Measurements from ENCODE around the gene TBKBP1.

Gene TBKBP1

GRCh38 chr17:47728214-47728877 is 34.4 kb downstream of the TBKBP1 start:
- Histone ChIP-seq H3K27ac (ENCODE audit: extremely low read depth, low read depth, low read length) (no peak overlapping the region), H3K4me1 (ENCODE audit: control insufficient read depth, insufficient read depth, low read length) (no peaks in the 10 kb centered on the region), H3K4me3 (ENCODE audit: low read depth, low read length) (no peak overlapping the region), H3K9me3 (ENCODE audit: control insufficient read depth, insufficient read depth, low read depth, low read length) (no peaks in the 10 kb centered on the region), H3K36me3 (ENCODE audit: control insufficient read depth in 2 of 2, insufficient read depth in 1 of 2, low read length in 2 of 2) (no peaks in the 10 kb centered on the region)
- ChIA-PET POLR2A (no interaction called here), CTCF (interaction anchor here (1.0 kb wide), 1 partner anchor 14 kb away, joined by 4 read pairs; no protein-coding TSS in a partner anchor)
- TF ChIP-seq ZBTB26 (tag by site-specific recombination; optimal IDR thresholded peaks at IDR 0.05) (no peak), ZFHX2 (tag by site-specific recombination; conservative IDR thresholded peaks at IDR 0.05) (no peak), BCL11B (tag by site-specific recombination; IDR thresholded peaks at IDR 0.05; ENCODE audit: low read depth) (no peak), ZNF324 (tag by site-specific recombination; IDR thresholded peaks at IDR 0.05) (no peak), PRDM1 (tag by site-specific recombination; IDR thresholded peaks at IDR 0.05) (0 out of 2 replicates have a peak, but pooled peaks have one; percentile 28)

- CTCF ChIA-PET, result interaction anchor here (1.1 kb wide), 1 partner anchor 37 kb away, joined by 4 read pairs; no protein-coding TSS in a partner anchor
- H3K4me1 ChIP-seq (ENCODE audit: control insufficient read depth, insufficient read depth, low read length), result no peaks in the 10 kb centered on the region; the same call in 1 of the 2 replicates
- H3K36me3 ChIP-seq (ENCODE audit: control insufficient read depth in 2 of 2, insufficient read depth in 1 of 2, low read length in 2 of 2), result no peaks in the 10 kb centered on the region
- POLR2A ChIA-PET, result no interaction called here
- no peak overlapping the region for H3K27ac ChIP-seq (ENCODE audit: extremely low read depth, low read depth, low read length)
- TF ChIP-seq ZSCAN16 (tag by site-specific recombination; IDR thresholded peaks at IDR 0.05) (no peak), ZNF791 (tag by site-specific recombination; IDR thresholded peaks at IDR 0.05) (no peak), ZNF23 (tag by site-specific recombination; IDR thresholded peaks at IDR 0.05; ENCODE audit: borderline replicate concordance) (no peak), ZNF785 (tag by site-specific recombination; IDR thresholded peaks at IDR 0.05) (no peak), ZEB2 (tag by site-specific recombination; IDR thresholded peaks at IDR 0.05) (no peak), ZNF146 (tag by site-specific recombination; IDR thresholded peaks at IDR 0.05) (no peak), ZNF184 (tag by site-specific recombination; IDR thresholded peaks at IDR 0.05) (no peak), ZNF449 (tag by site-specific recombination; IDR thresholded peaks at IDR 0.05) (no peak), ZNF473 (tag by site-specific recombination; IDR thresholded peaks at IDR 0.05) (no peak), ZNF354C (tag by site-specific recombination; IDR thresholded peaks at IDR 0.05; ENCODE audit: borderline replicate concordance, low read depth) (no peak), ZNF174 (tag by site-specific recombination; IDR thresholded peaks at IDR 0.05) (no peak)
- no peaks in the 10 kb centered on the region for H3K9me3 ChIP-seq (ENCODE audit: control insufficient read depth, insufficient read depth, low read depth, low read length)
- H3K4me3 ChIP-seq (ENCODE audit: low read depth, low read length), result no peak overlapping the region
Observed at GRCh38 chr17:47729476-47729875, 35.5 kb downstream of the TBKBP1 start.

GRCh38 chr17:47730681-47731080 is 36.7 kb downstream of the TBKBP1 start:
- H3K4me1 ChIP-seq (ENCODE audit: control insufficient read depth, insufficient read depth, low read length), result no peaks in the 10 kb centered on the region; the same call in 1 of the 2 replicates
- CTCF ChIA-PET, result interaction anchor here (0.6 to 0.8 kb wide), 2 partner anchors 8 to 67 kb away, joined by 3 to 4 read pairs; no protein-coding TSS in a partner anchor
- TF ChIP-seq ZNF350 (tag by site-specific recombination; IDR thresholded peaks at IDR 0.05) (no peak), KLF1 (tag by site-specific recombination; IDR thresholded peaks at IDR 0.05) (no peak), ZNF510 (tag by site-specific recombination; IDR thresholded peaks at IDR 0.05; ENCODE audit: insufficient replicate concordance) (no peak), ZNF660 (tag by site-specific recombination; IDR thresholded peaks at IDR 0.05) (no peak), ZNF362 (tag by site-specific recombination; IDR thresholded peaks at IDR 0.05) (no peak), MYNN (tag by site-specific recombination; IDR thresholded peaks at IDR 0.05; ENCODE audit: borderline replicate concordance) (no peak), ZNF561 (tag by site-specific recombination; IDR thresholded peaks at IDR 0.05; ENCODE audit: borderline replicate concordance) (no peak), ZNF140 (tag by site-specific recombination; IDR thresholded peaks at IDR 0.05) (no peak), YY1 (tag by site-specific recombination; IDR thresholded peaks at IDR 0.05) (no peak), INSM2 (tag by site-specific recombination; IDR thresholded peaks at IDR 0.05) (no peak), ZBTB8A (tag by site-specific recombination; IDR thresholded peaks at IDR 0.05) (no peak), ZBTB17 (tag by site-specific recombination; IDR thresholded peaks at IDR 0.05) (no peak)

More at GRCh38 chr17:47730681-47731080, 36.7 kb downstream of the TBKBP1 start:
- Histone ChIP-seq H3K4me3 (ENCODE audit: low read depth, low read length) (no peak overlapping the region), H3K9me3 (ENCODE audit: control insufficient read depth, insufficient read depth, low read depth, low read length) (no peaks in the 10 kb centered on the region), H3K27ac (ENCODE audit: extremely low read depth, low read depth, low read length) (no peak overlapping the region), H3K36me3 (ENCODE audit: control insufficient read depth in 2 of 2, insufficient read depth in 1 of 2, low read length in 2 of 2) (no peaks in the 10 kb centered on the region)
- POLR2A ChIA-PET, result interaction anchor here (0.5 to 0.6 kb wide), 2 partner anchors 86 to 362 kb away, joined by 3 to 5 read pairs; no protein-coding TSS in a partner anchor
